KBM-7 (cell line): ENCODE measurements around the gene TMEM26.

Experiments
- DNase-seq: peaks from one replicate; pipeline ENCODE4 v3.0.0-alpha.2; 2015
- in situ Hi-C: fragments of 300-500 bp; cut with MboI; formaldehyde crosslinking; loops from 2 replicates; pipeline ENCODE4 v1.14.3; 2020; ENCODE audit warnings: low sequenced_read_pairs, low pct_unique_long_range_greater_than_20kb, mixed read lengths

The TMEM26 gene

DNA sequence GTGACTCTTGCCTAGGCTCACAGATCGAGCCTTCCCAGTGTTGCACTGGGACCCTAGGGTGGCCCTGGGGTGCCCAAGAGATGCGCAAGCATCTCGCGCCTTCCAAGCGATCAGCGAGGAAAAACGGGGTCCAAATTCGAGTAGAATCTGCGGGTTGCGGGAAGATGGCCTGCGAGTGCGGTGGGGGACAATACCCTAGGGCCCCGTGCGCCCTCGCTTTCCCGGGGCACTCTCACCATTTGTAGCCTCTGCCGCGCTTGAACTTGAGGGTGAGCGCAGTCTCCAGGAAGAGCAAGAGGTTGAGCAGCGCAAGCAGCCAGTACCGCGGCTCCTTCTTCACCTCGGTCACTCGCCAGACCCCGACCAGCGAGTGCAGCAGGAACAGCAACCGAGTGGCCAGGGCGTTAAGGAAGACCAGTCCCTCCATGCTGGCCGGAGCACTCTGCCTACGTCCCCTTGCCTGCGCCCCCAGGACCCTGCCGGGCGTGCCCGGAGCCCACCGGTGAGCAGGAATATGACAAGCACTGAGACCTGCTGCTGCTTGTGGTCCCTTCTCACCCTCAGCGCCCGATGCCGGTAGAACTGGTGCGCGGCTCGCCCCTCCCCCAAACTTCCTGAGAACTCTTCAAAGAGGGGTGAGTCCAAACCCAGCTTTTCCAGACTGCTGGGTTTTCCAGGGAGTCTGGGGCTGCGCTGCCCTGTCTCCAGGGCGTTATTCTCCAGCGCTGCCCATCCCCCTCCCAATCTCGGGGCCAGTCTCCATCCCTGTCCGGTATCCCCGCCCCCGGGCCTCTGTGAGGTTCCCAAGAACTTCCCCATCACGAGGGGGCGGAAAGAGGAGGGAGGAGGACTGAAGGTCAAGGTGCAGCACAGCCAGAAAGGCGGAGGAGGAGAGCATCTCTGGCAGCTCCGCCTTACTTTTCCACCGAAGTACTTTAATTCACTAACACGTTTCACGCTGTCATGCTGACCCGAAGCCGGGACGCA lies at the start of gene TMEM26:
TMEM26 (minus strand) TSS at position 727 of the 987 bp plus-strand sequence; CDS start at position 427, 300 bp downstream.
- DNase-seq: no peak
- in situ Hi-C loops: no loop called here

- no peak for DNase-seq
- in situ Hi-C loops: no loop called here
Measured at GRCh38 chr10:61500460-61500859, 47.3 kb upstream of the TMEM26 start.

DNA sequence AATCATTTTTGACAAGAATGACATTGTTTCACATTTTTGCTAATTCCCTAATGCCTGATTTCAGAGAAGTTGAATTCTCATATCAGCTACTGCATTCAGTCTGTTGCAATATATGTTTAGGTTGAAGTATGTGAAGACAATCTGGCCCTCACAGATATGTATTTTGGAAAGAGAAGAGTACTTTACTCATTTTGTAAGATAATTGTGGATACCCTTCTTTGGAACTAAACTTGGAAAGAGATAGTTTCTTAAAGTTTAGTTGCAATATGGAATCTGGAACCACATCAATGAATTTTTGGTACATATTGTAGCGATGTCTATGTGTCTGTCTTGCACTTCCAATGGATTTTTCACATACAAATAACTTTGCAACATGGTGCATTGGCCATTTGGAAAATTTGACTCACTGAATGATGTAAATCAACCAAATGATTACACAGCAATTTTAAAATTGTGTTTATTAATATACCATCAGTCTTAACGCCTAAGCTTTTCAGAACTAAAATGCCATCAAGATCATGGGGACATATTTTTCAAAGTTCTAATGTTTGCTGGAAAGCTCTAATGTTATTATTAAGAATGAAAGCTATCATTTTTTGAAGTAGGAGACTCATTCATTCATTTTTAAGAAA lies 39.3 kb upstream of the TMEM26 start:
- no peak for DNase-seq
- in situ Hi-C loops: no loop called here

GRCh38 chr10:61487506-61487905 lies 34.3 kb upstream of the TMEM26 start:
- in situ Hi-C loops: no loop called here
- DNase-seq: no peak

GRCh38 chr10:61486738-61487396 lies 33.7 kb upstream of the TMEM26 start:
- peak; percentile 17 for DNase-seq
- in situ Hi-C loops: no loop called here

DNA sequence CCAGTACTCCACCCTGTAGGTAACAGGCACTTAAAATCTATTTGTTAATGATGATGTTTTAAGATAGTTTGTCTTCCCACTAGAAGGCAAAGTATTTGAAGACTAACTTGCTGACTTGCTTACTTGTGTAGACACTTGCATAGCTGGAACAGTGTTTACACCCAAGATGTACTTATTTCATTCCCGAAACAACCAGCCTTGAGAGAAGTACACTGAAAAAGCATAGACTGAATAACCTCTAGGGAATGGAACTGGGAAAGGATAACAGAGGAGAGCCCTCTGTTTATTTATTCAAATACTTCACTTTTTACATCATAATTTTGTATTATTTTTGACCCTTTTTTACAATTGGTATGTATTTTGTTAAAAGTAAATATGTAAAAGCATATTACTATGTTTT lies 33.1 kb upstream of the TMEM26 start:
- in situ Hi-C loops: no loop called here
- no peak for DNase-seq

DNA sequence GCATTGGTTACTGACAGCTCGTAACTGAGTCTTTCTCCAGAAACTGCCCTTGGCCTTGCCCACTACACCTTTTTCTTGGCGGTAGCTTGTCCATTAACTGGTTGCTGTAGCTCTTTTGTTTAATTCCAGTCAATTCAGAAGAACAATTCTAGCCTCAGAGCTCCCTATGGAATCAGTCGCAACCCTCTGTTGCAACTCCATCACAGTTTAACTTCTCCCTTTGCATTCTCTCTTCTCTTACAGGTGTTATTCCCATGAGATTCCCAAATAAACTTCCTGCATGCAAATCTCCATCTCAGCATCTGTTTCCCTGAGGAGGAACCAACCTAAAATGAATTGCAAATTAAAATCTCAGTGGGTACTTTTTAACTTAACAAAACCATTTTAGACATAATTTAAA lies 28.4 kb upstream of the TMEM26 start:
- in situ Hi-C loops: no loop called here
- DNase-seq: no peak

- in situ Hi-C loops: no loop called here
- DNase-seq: no peak
Measured at GRCh38 chr10:61480208-61480607, 27.0 kb upstream of the TMEM26 start.

- no peak for DNase-seq
- in situ Hi-C loops: no loop called here
Measured at GRCh38 chr10:61478621-61479312, 25.6 kb upstream of the TMEM26 start.

DNA sequence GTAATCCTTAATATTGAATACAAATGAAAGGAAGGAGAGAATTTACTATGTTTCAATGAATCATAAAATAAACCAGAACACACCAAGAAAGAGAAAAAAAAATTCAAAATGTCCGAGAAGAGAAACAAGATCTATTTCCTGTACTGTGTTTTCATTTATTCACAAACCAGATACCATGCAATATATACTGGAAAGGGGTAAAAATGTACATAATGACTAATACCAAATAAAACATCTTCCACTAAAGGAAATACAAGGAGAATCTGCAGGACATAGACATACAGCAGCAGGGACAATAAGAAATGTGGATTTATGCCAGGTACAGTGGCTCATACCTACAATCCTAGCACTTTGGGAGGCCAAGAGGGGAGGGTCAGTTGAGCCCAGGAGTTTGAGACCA lies 24.3 kb upstream of the TMEM26 start:
- no peak for DNase-seq
- in situ Hi-C loops: no loop called here

DNA sequence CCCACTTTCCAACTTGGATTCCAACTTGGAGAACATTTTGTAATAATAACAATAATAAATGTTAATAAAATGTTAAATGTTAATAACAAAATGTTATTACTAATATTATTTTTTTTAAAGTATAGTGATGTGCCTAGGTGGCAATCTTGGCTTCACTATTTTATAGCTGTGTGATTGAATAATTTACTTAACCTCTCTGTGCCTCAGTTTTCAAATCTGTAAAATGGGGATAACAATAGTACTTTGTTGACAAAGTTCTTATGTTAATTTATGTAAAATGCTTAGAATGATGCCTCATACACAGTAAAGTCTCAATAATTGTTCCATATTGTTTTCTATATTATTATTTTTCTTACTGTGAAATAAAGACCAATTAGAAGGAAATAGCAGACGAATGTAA lies 23.3 kb upstream of the TMEM26 start:
- DNase-seq: no peak
- in situ Hi-C loops: no loop called here

GRCh38 chr10:61475449-61475873 lies 22.3 kb upstream of the TMEM26 start:
- DNase-seq: no peak
- in situ Hi-C loops: no loop called here

DNA sequence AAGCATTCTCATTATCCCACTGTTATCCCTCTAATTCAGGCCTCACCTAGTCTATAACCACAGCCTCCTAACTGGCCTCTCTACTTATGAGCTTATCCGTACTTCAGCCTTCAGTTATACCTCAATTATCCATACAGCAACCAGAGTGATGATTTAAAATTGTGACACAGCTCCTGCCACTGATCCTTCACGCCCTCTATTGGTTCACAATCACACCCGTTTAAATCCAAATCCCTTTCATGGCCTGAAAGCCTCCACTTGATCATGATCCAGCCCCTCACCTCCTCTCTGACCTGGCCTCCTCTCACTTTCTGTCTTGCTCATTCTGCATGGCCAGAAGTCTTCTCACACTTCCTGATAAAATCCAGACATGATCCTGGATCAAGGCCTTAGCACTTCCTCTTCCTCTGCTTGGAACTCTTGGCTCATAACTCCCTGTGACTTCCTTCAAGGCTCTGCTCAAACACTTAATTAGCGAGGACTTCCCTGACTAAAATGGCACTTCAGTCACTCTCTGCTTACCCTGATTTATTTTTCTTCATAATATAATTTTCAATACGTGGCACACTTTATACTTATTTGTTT lies 19.0 kb upstream of the TMEM26 start:
- DNase-seq: no peak
- in situ Hi-C loops: no loop called here

- in situ Hi-C loops: no loop called here
- DNase-seq: no peak
Measured at GRCh38 chr10:61471491-61471890, 18.3 kb upstream of the TMEM26 start.

GRCh38 chr10:61470740-61471139 lies 17.6 kb upstream of the TMEM26 start:
- no peak for DNase-seq
- in situ Hi-C loops: no loop called here

DNA sequence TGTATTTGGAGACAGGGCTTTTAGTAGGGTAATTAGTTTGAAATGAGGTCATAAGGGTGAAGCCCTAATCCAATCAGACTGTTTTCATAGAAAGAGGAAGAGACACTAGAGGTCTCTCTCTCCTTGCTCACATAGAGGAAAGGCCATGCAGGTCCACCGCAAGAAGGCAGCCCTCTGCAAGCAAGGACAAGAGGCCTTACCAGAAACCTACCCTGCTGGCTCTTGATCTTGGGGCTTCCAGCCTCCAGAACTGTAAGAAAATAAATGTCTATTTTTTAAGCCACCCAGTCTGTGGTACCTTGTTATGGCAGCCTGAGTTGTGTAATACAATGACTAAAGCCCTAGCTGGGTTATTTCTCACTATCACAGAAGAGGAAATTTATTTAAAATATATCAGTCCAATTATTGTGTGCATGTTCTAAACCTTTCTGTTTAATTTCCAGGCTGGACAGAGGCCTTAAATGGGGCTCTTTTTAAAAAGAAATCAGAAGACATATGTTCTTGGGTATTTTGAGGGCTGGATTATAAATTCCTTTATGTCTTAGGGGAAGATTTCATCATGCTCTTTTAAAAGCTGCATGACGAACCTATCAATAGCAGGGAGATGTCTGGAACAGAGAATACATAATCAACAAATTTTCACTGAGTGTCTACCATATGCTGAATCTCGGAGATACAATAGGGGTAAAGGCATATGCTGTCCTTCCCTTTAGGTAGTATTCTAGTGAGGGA lies 12.9 kb upstream of the TMEM26 start:
- peak; percentile 36 for DNase-seq
- in situ Hi-C loops: no loop called here

- in situ Hi-C loops: no loop called here
- DNase-seq: no peak
Measured at GRCh38 chr10:61465171-61465496, 12.0 kb upstream of the TMEM26 start.

DNA sequence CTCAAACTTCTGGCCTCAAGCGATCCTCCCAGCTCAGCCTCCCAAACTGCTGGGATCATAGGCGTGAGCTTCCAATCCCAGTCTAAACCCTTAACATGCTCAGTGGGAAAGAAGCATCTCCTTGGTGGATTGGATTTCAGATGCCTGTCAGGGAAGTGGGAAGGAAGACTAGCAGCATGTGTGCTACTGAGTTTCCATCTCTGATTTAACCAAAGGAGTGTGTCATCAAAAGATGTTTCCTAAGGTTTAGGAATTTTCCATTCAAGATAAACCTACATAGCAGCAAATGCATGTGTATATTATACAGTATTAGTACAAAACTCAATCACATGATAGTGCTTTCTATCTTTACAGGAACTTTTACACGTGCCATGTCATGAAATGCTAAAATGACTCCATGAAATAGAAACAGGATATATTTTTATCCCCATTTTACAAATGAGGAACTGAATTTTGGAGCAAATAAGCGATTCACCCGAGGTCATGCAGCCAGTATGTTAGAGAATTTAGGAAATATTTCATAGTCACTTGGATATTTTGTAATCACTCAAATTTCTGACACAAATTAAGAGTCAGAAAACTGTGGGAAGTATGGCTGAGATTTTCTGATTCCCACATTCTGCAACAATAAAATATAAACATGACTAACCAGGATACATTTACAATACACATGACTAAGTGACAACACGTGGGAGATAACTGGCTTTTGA lies 11.4 kb upstream of the TMEM26 start:
- no peak for DNase-seq
- in situ Hi-C loops: no loop called here
